Chondrocyte (in vitro differentiated cells): ENCODE measurements around the gene HACL1. TPM values are rescaled to one million over a fixed set of nuclear protein-coding genes. Genes with fewer than 3 reads are reported as not detected.
"Not testable (repeated sequence)": the region's sequence is repeated elsewhere in the genome, so short reads cannot be mapped to it uniquely, and the experiment has no call there.

ENCODE experiments used
- DNase-seq: peaks from one replicate; pipeline ENCODE4 v3.0.0; 2021; ENCODE audit warnings: mixed read lengths, low spot score
- H3K27ac Mint-ChIP-seq: one replicate; pipeline ENCODE4 v1.8.0; 2021; ENCODE audit warnings: mild to moderate bottlenecking, moderate library complexity, mixed read lengths; ENCODE audit not compliant: unreplicated experiment
- H3K27me3 Mint-ChIP-seq: 2 replicates; pipeline ENCODE4 v1.8.0; 2021; ENCODE audit warnings: low read depth, mixed read lengths
- H3K36me3 Mint-ChIP-seq: 2 replicates; pipeline ENCODE4 v1.8.0; 2021; ENCODE audit warnings: low read depth, mixed read lengths
- H3K4me1 Mint-ChIP-seq: 2 replicates; pipeline ENCODE4 v1.8.0; 2021; ENCODE audit warnings: low read depth, mild to moderate bottlenecking, mixed read lengths
- H3K4me3 Mint-ChIP-seq: one replicate; pipeline ENCODE4 v1.8.0; 2021; ENCODE audit warnings: mild to moderate bottlenecking, moderate library complexity, mixed read lengths; ENCODE audit not compliant: unreplicated experiment
- H3K9me3 Mint-ChIP-seq: 2 replicates; pipeline ENCODE4 v1.8.0; 2021; ENCODE audit warnings: low read depth, mixed read lengths
- total RNA-seq: library from RNA; stranded (reverse); gene quantifications from 3 replicates; pipeline ENCODE4 v1.2.1, GENCODE V29; 2021
- TF ChIP-seq, protein P1 (sequence below): fragments of 200-600 bp; sonication (generic); IDR thresholded peaks from 2 replicates; pipeline ENCODE4 v1.5.0; 2021; ENCODE audit warnings: antibody characterized with exemption, mild to moderate bottlenecking, moderate library complexity

HACL1 gene
- total RNA-seq, 1 donor from 2014 or later = 16.9 TPM

DNA sequence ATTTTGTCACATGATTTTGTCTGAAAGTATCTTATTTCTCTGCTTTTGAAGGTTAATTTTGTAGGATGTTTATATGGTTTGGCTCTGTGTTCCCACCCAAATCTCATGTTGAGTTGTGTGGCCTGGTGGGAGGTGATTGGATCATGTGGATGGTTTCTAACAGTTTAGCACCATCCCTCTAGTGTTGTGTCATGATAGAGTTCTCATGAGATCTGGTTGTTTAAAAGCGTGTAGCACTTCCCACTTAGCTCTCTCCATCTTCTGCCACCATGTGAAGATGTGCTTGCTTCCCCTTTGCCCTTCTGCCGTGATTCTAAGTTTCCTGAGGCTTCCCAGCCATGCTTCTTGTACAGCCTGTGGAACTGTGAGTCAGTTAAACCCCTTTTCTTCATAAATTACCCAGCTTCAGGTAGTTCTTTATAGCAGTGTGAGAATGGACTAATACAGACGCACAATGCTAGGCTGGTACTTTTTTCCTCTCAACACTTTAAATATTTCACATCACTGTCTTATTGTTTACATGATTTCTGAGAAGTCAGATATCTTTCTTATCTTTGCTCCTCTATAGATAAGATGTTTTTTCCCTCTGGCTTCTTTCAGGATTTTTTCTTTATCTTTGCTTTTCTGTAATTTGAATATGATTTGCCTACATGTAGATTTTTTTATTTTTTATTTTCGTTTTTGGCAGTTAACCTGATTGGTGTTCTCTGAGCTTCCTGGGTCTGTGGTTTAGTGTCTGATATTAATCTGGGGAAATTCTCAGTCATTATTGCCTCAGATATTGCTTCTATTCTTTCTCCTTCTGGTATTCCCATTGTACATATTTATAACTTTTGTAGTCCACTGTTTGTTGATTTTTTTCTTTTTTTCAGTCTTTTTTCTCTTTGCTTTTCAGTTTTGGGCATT lies 22.4 kb upstream of the HACL1 start:
- Mint-ChIP-seq H3K4me3 (no peak overlapping the region), H3K36me3 (peaks cover 22% of the 10 kb centered on the region)
- TF ChIP-seq, protein P1, sequence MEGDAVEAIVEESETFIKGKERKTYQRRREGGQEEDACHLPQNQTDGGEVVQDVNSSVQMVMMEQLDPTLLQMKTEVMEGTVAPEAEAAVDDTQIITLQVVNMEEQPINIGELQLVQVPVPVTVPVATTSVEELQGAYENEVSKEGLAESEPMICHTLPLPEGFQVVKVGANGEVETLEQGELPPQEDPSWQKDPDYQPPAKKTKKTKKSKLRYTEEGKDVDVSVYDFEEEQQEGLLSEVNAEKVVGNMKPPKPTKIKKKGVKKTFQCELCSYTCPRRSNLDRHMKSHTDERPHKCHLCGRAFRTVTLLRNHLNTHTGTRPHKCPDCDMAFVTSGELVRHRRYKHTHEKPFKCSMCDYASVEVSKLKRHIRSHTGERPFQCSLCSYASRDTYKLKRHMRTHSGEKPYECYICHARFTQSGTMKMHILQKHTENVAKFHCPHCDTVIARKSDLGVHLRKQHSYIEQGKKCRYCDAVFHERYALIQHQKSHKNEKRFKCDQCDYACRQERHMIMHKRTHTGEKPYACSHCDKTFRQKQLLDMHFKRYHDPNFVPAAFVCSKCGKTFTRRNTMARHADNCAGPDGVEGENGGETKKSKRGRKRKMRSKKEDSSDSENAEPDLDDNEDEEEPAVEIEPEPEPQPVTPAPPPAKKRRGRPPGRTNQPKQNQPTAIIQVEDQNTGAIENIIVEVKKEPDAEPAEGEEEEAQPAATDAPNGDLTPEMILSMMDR = no peak

DNA sequence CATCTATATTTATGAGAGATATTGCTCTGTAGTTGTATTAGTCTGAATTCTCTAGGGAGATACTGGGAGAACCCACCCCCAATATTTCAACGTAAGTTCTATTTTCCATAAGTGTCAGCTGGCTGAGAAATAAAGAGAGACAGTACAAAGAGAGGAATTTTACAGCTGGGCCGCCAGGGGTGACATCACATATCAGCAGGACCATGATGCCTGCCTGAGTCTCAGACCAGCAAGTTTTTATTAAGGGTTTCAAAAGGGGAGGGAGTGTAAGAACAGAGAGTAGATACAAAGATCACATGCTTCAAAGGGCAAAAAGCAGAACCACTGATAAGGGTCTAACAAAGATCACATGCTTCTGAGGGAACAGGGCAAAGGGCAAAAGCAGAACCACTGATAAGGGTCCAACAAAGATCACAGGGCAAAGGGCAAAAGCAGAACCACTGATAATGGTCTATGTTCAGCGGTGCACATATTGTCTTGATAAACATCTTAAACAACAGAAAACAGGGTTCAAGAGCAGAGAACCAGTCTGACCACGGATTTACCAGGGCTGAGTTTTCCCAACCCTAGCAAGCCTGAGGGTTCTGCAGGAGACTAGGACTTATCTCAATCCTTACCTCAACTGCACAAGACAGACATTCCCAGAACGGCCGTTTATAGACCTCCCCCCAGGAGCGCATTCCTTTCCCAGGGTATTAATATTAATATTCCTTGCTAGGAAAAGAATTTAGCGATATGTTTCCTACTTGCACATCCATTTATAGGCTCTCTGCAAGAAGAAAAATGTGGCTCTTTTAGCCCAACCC lies 18.5 kb upstream of the HACL1 start:
- not testable (repeated sequence) for H3K27me3 Mint-ChIP-seq, H3K27ac Mint-ChIP-seq, H3K4me3 Mint-ChIP-seq, DNase-seq
- peaks cover 22% of the 10 kb centered on the region for H3K36me3 Mint-ChIP-seq
- H3K9me3 Mint-ChIP-seq = peaks cover 30% of the 10 kb centered on the region
- H3K4me1 Mint-ChIP-seq = peaks cover 13% of the 10 kb centered on the region

More for the DNA sequence above, 22.4 kb upstream of the HACL1 start:
- Mint-ChIP-seq H3K9me3 (peaks cover 30% of the 10 kb centered on the region), H3K27ac (no peak overlapping the region), H3K4me1 (peaks cover 6% of the 10 kb centered on the region), H3K27me3 (no peaks in the 10 kb centered on the region)
- no peak for DNase-seq

DNA sequence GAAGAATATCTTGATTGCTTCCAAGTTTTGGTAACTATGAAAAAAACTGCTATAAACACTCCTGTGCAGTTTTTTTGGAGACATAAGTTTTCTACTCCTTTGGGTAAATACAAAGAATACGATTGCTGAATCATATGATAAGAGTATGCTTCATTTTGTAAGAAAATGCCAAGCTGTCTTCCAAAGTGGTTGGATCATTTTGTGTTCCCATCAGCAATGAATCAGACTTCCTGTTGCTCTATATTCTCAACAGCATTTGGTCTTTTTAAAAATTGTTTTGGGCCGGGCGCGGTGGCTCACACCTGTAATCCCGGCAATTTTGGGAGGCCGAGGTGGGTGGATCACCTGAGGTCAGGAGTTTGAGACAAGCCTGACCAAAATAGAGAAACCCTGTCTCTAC lies 14.7 kb upstream of the HACL1 start:
- TF ChIP-seq, protein P1 = no peak
- no peak for DNase-seq
- Mint-ChIP-seq H3K4me1 (peaks cover 23% of the 10 kb centered on the region), H3K27me3 (no peaks in the 10 kb centered on the region), H3K4me3 (no peak overlapping the region), H3K36me3 (peaks cover 16% of the 10 kb centered on the region), H3K27ac (peak overlapping the region; percentile 38), H3K9me3 (peaks cover 18% of the 10 kb centered on the region)

DNA sequence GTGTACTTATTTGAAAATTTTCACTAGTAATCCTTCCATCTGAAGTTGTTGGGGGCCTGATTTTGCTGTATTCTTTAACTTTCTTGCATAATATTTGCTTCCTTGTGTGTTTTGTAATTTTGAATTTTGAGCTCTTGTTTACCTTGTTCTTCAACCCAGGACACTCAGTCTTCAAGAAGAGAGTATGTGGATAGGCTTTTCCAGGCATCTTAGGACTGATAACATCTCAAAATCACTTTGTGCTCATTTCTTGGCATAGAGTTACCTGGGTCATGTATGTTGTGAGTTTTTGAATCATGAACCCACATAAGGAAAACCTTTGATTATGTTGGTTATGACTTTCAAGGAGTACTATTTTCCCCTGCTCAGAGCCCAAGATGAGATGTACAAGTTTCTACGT lies 13.6 kb upstream of the HACL1 start:
- no peaks in the 10 kb centered on the region for H3K27me3 Mint-ChIP-seq
- peaks cover 9% of the 10 kb centered on the region for H3K9me3 Mint-ChIP-seq
- TF ChIP-seq, protein P1 = no peak
- H3K27ac Mint-ChIP-seq = no peak overlapping the region
- peaks cover 10% of the 10 kb centered on the region for H3K36me3 Mint-ChIP-seq
- H3K4me1 Mint-ChIP-seq = peaks cover 33% of the 10 kb centered on the region
- H3K4me3 Mint-ChIP-seq = no peak overlapping the region
- DNase-seq = no peak

DNA sequence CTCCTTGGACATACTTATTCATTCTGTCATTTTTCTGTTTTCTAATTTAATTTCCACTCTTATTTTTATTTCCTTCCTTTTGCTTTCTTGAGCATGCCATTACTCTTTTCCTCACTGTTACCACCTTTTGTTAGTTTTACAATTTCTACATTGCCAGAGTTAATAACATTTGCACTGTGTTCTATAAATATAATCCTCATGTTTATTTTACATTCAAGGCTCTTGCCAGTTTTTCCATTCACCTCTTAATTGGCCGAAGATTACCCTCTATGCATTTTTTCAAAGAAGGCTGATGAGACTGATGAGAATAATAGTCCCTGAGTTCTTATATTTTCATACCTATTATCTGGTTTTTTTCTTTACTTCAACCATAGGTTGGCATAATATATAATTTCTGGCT lies 10.6 kb upstream of the HACL1 start:
- no peak for DNase-seq
- H3K36me3 Mint-ChIP-seq = no peaks in the 10 kb centered on the region
- H3K4me1 Mint-ChIP-seq = peaks cover 35% of the 10 kb centered on the region
- H3K27me3 Mint-ChIP-seq = no peaks in the 10 kb centered on the region
- H3K27ac Mint-ChIP-seq = peak overlapping the region; percentile 59
- H3K9me3 Mint-ChIP-seq = no peaks in the 10 kb centered on the region
- H3K4me3 Mint-ChIP-seq = no peak overlapping the region
- TF ChIP-seq, protein P1 = no peak
